Measurements from ENCODE around the gene TBC1D22A. TPM values are rescaled to one million over a fixed set of nuclear protein-coding genes. Genes with fewer than 3 reads are reported as not detected.

TBC1D22A gene
- total RNA-seq, 2 donors from 2014 or later, result 31.9 to 43.4 TPM

DNA sequence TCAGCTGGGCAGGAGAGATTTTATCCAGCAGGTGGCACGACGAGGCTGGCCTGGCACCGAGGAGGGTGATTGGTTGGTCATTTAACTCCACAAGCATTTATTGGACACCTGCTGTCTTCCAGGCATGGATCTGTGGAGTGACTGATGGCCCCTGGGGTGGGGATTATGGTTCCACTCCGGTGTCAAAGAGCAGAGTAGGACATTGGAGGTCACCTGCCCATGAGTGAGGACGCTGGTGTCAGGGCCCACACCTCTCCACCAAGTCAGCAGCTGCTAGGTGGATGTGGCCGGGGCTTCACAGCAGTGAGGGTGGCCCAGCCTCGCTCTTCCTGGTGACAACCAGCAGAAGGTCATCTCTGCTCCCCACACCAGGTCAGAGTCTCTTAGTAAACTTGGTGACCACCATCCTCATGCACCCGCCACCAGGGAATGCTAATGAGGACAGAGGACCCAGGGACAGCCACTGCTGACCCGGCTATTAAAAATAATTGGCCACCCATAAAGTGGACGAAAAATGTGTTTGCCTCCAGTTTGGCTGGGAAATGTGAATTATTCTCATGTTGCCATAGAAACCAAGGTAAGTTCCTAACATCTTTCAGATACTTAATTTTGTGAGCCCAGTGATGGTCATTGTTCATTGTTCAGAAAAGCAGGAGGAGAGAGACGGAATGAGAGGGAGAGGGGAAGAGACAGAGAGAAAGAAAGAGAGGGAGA lies 428.7 kb downstream of the TBC1D22A start:
- peak; percentile 42 for DNase-seq (ENCODE audit: low spot score)
- H3K27ac Mint-ChIP-seq, result peak overlapping the region in 1 of 2 donors; percentile 71
- no peaks in the 10 kb centered on the region for H3K36me3 Mint-ChIP-seq
- H3K4me3 Mint-ChIP-seq, result no peak overlapping the region
- no peaks in the 10 kb centered on the region for H3K9me3 Mint-ChIP-seq
- H3K4me1 Mint-ChIP-seq (ENCODE audit: low read depth in 2 of 2), result no peaks in the 10 kb centered on the region
- no peak for ATAC-seq
- H3K27me3 Mint-ChIP-seq, result no peaks in the 10 kb centered on the region

DNA sequence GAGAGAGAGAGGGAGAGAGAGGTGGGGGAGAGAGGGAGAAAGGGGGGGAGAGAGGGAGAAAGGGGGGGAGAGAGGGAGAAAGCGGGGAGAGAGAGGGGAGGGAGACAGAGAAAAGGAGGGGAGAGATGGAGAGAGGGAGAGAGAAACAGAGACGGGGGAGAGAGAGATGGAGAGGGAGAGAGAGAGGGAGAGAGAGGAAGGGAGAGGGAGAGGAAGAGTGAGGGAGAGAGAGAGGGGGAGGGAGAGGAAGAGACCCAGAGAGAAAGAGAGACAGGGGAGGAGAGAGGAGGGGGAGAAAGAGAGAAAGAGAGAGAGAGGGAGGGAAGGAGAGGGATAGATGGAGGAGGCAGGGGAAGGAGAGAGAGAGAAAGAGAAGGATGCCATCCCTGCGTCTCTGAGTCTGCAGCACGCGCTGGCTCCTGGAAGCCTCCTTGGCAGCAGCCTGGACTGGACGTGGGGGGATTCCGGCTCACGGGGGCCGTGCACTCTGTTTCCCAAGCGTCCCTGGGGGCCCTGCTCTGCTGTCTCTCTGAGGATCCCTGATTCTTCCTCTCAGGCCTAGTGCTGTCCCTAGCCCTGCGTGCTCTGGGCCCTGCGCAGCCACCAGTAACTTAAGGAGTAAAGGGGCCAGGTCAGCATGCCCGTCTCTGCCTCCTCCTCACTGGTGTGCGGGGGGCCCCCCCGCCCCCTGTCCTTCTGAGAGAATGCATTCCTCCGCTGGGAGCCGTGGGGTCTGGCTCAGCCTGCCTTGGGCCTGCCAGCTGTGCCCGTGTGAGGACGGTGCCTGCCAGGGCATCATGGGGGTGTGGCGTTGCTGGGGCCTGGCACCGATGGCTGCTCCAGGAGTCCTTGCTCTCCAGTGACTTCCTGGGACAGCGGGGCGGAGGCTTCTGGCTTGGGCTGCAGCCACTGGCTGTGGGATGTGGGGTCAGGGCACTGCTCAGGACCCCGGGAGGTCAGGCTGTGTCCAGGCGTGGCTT lies 429.5 kb downstream of the TBC1D22A start:
- DNase-seq (ENCODE audit: low spot score), result peak; percentile 56
- no peak overlapping the region for H3K4me3 Mint-ChIP-seq
- peak overlapping the region in 1 of 2 donors; percentile 71 for H3K27ac Mint-ChIP-seq
- H3K36me3 Mint-ChIP-seq, result no peaks in the 10 kb centered on the region
- no peaks in the 10 kb centered on the region for H3K4me1 Mint-ChIP-seq (ENCODE audit: low read depth in 2 of 2)
- no peaks in the 10 kb centered on the region for H3K9me3 Mint-ChIP-seq
- H3K27me3 Mint-ChIP-seq, result no peaks in the 10 kb centered on the region
- no peak for ATAC-seq

DNA sequence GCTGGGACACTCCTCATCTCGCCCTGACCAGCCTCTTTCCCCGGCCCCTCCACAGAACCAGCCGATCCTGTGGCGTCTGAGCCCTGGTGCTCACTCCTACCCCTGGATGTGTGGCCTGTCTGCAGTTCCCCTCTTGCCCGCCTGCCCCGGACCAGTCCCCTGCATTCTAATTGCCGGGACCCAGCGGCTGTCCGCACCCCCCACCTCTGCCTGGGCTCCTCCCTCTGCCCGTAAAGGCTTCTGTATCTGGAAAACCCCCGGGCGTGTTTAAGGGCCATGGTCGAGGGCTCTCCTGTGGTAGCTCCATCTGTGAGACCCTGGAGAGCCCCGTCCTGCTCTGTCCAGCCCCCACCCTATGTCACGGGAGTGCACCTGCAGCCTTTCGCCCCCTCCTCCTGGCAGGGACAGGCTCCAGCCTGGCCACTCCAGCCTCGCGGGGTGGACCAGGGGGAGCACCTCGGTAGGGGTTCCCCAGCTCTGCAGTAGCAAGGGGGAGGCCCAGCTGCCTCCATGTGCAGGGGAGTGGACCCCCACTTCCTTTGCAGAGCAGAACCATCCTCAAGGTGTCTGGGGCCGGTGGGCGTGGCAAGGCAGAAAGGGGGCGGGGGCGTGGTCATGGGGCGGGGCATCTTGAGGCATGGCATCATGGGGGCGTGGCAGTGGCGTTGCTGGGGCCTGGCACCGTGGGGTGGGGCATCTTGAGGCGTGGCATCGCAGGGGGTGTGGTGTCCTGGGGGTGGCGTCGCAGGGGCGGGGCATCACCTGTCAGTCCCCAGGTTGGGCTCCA lies 430.4 kb downstream of the TBC1D22A start:
- ATAC-seq (peak in 1 of 2 donors; percentile 52), DNase-seq (ENCODE audit: low spot score) (peak; percentile 53)
- Mint-ChIP-seq H3K27me3 (no peaks in the 10 kb centered on the region), H3K4me3 (no peak overlapping the region), H3K4me1 (ENCODE audit: low read depth in 2 of 2) (no peaks in the 10 kb centered on the region), H3K9me3 (no peaks in the 10 kb centered on the region), H3K36me3 (no peaks in the 10 kb centered on the region), H3K27ac (no peak overlapping the region)

DNA sequence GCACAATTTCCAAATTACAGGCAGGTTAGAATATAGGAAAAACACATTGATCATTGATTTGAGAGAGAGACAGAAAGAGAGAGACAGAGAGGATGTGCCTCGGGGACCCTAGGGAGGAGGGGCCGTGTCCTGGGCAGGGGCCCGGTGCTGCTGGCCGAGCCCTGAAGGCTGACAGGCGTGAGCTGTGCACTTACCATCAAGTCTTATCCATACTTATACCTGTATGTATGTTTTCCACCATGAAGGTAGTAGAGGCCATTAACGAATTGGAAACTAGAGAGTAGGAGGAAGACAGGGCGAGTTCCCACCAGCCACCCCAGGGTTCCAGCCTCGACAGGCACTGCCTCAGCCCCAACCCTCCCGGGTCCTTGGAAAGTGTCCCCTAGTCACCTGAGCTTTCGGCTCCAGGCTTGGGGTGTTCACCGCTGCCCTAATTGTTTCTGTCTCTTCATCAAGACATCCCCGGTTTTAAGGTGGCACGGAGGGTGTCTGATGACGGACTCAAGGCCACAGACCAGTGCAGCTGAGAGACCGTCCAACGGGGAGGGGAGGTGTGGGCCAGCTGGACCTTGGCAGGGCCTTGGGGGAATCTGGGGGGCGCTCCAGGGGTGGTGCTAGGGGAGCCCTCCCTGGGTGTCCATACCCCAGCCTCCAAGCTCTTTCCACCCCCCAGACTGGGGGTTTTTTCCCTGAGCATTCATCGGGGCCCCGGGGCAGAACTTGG lies 431.3 kb downstream of the TBC1D22A start:
- Mint-ChIP-seq H3K4me3 (no peak overlapping the region), H3K27me3 (no peaks in the 10 kb centered on the region), H3K9me3 (no peaks in the 10 kb centered on the region), H3K36me3 (no peaks in the 10 kb centered on the region), H3K4me1 (ENCODE audit: low read depth in 2 of 2) (no peaks in the 10 kb centered on the region), H3K27ac (no peak overlapping the region)
- DNase-seq (ENCODE audit: low spot score) (no peak), ATAC-seq (no peak)

DNA sequence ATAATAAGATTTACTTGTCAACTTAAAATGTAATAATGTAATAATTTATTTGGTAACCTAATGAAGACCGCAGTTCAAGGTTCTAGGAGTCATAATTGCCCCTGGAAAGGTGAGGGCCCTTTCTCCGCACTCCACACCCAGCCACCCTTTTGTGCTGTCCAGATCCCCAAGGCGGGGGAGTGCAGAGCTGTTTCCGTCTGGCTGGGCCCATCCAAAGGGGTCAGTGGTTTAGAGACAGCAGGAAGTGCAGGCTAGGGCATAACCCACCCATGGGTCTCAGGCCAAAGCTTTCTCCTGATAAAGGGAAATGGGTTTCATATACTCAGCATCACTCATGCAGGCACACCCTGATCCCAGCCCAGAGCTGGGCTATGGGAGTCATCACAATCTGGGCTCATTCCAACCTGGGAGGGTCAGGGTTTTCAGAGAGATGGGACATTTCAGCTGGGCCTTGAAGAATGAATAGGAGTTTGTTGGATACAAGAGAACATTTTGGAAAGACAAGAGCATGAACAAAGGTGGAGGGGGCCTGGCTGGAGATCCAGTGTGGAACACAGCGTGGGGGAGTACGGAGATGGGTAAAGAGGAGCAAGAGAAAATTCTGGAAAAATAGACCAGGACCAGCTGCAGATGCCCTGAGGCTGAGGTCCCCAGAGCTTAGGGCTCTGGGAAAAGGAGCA lies 432.2 kb downstream of the TBC1D22A start:
- Mint-ChIP-seq H3K9me3 (no peaks in the 10 kb centered on the region), H3K27ac (no peak overlapping the region), H3K4me1 (ENCODE audit: low read depth in 2 of 2) (no peaks in the 10 kb centered on the region), H3K36me3 (no peaks in the 10 kb centered on the region), H3K4me3 (no peak overlapping the region), H3K27me3 (no peaks in the 10 kb centered on the region)
- ATAC-seq (no peak), DNase-seq (ENCODE audit: low spot score) (no peak)

DNA sequence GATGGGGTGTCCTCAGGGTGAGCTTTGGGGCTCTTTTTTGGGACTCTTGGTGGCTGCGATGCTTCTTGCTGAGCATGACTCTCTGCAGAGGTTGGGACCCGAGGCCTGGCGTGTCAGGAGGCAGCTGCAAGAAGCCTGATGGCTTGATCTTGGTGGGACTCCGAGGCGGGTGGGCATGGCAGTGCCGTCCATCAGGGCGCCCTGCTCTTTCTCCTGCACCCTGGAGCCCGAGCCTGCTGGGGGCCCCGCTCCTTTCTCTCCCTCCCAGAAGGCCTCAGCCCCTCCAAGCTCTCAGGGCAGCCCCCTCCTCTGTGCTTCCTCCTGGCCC lies 432.7 kb downstream of the TBC1D22A start:
- Mint-ChIP-seq H3K4me3 (no peak overlapping the region), H3K9me3 (no peaks in the 10 kb centered on the region)
- DNase-seq (ENCODE audit: low spot score), result no peak

DNA sequence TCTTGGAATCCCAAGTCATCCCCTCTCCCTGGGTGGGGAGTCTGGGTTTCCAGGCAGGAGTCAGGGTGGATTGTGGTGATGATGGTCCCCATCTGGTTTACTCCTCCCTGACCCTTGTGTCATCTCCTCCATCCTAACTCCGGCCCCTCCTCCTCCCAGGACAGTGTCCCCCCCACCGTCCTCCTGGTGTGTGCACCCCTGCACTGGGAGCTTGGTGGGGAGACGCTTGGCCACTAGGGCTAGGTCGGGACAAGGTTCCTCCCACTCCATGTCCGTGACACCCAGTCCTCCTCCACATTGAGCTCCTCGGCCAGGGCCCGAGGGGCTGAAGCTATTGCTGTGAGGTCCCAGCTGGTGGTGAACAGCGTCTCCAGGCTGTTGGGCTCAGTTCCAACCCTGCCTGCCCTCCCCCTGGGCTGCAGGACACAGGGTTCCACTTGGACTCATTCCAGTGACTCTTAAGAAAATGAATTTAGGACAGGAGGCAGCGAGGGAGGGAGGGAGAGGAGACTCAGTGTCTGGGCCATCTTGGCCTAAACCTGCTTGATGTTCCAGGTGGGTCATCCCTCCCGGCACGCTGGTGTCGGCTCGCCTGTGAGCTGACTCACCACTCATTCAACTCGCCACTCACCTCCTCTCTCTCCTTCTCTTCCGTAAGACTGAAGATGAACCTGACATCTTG lies 433.2 kb downstream of the TBC1D22A start:
- DNase-seq (ENCODE audit: low spot score), result peak; percentile 59
- Mint-ChIP-seq H3K27ac (no peak overlapping the region), H3K4me3 (no peak overlapping the region), H3K4me1 (ENCODE audit: low read depth in 2 of 2) (no peaks in the 10 kb centered on the region), H3K27me3 (no peaks in the 10 kb centered on the region), H3K9me3 (no peaks in the 10 kb centered on the region), H3K36me3 (no peaks in the 10 kb centered on the region)
- ATAC-seq, result no peak

More for the DNA sequence above, 432.7 kb downstream of the TBC1D22A start:
- H3K27me3 Mint-ChIP-seq, result no peaks in the 10 kb centered on the region
- no peaks in the 10 kb centered on the region for H3K36me3 Mint-ChIP-seq
- ATAC-seq, result no peak
- H3K27ac Mint-ChIP-seq, result no peak overlapping the region
- no peaks in the 10 kb centered on the region for H3K4me1 Mint-ChIP-seq (ENCODE audit: low read depth in 2 of 2)

DNA sequence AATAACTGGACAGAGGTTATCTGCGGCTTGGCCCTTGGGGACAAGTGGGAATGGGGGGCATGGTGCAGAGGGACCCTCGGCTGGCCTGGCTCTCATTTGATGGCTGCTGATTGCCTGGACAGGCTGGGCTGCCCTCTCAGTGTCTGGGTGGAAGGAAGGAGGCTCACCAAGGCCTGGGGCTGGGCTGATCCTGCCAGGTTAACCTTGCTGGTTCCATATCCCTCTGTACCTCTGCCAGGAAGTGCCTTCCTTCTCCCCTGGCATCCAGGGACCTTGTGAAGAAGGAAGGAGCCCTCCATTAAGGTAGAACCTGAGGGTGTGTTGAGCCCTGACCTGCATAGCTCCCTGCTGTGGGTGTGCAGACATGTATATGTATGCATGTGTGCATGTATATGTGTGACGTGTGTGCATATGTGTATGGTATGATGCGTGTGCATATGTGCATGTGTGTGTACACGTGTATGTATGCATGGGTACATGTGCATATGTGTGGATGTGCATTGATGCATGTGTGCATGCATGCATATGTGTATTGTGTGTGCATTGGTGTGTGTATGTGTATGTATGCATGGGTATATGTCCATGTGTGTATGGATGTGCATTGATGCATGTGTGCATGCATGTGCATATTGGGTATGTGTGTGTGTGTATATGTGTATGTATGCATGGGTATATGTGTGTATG lies 433.9 kb downstream of the TBC1D22A start:
- no peaks in the 10 kb centered on the region for H3K9me3 Mint-ChIP-seq
- DNase-seq (ENCODE audit: low spot score) (no peak), ATAC-seq (no peak)
- H3K36me3 Mint-ChIP-seq, result no peaks in the 10 kb centered on the region
- no peak overlapping the region for H3K27ac Mint-ChIP-seq
- H3K4me1 Mint-ChIP-seq (ENCODE audit: low read depth in 2 of 2), result no peaks in the 10 kb centered on the region
- H3K27me3 Mint-ChIP-seq, result no peaks in the 10 kb centered on the region
- H3K4me3 Mint-ChIP-seq, result no peak overlapping the region

DNA sequence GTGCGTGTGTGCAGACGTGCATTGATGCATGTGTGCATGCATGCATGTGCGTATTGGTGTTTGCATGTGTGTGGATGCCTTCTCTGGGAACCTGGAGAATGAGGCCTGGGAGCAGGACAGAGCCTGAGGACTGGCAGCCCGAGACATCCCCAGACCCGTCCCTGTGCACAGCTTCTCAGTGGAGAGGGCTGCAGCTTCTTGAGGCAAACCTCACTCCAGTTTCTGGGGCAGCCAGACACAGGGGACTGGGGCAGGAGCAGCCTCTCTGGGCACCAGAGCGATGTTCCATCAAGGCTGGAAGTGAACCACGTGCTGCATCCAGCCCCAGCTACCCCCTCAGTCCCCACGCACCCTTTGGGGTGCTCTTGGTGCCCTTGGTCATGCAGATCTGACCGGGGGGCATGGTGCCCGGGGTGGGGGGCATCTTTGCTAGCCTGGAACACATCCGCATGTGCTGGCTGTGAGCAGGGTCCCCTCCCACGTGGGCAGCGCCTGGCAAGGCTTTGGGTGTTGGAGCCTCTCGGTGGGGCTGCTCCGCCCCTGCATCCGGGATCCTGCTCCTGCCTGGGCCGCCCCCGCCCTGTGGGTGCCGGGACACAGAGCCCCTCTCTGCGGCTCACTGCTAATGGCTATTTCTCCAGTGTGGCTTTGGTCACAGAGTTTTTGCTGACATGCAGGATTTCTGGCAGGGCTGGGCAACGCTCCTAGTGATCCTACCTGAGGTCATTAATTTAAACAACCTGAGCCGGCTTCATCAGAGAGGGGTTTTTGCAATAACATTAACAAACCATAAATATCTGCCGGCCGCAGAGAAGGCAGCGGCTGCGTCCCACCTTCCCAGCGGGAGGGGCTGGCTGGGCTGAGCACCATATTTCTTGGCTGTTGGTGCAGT lies 434.7 kb downstream of the TBC1D22A start:
- H3K4me1 Mint-ChIP-seq (ENCODE audit: low read depth in 2 of 2), result no peaks in the 10 kb centered on the region

DNA sequence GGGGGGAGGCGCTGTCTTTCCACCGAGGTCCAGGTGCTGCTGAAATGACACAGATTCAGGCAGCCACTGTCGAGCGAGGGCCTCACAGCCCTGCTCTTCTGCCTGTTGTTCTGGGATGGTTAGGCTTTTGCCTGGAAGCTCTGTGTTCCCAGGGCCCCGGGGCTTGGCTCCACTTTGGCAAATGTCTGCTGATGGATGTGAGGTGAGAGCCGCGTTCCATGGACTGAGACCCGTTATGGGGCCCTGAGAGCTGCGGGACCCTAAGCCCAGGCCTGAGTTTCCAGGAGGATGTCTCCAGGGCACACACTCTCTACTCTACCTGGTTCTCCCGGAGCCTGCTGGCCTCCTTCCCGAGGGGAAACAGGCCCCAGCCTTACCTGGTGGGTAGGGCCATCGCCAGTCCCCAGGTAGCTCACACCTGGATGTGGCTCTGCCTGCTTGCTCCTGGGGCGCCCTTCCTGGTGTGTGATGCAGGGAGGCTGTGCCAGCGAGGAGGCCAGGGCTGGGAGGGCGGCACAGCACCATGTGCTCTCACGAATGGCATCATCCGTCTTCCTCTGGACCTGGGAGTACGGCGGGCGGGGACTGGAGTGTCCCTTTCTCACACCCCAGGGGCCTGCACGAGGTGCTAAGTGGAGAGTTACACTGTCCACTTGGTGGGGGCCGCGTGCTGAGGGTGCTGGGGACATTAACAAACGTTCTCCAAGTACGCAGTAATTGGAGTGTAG lies 435.5 kb downstream of the TBC1D22A start:
- Mint-ChIP-seq H3K27me3 (no peaks in the 10 kb centered on the region), H3K4me3 (no peak overlapping the region), H3K9me3 (no peaks in the 10 kb centered on the region), H3K4me1 (ENCODE audit: low read depth in 2 of 2) (no peaks in the 10 kb centered on the region), H3K36me3 (no peaks in the 10 kb centered on the region), H3K27ac (no peak overlapping the region)
- peak; percentile 34 for DNase-seq (ENCODE audit: low spot score)
- ATAC-seq, result no peak

More for the DNA sequence above, 434.7 kb downstream of the TBC1D22A start:
- Mint-ChIP-seq H3K4me3 (no peak overlapping the region), H3K36me3 (no peaks in the 10 kb centered on the region), H3K27ac (no peak overlapping the region), H3K27me3 (no peaks in the 10 kb centered on the region), H3K9me3 (no peaks in the 10 kb centered on the region)
- DNase-seq (ENCODE audit: low spot score), result peak; percentile 31
- no peak for ATAC-seq

DNA sequence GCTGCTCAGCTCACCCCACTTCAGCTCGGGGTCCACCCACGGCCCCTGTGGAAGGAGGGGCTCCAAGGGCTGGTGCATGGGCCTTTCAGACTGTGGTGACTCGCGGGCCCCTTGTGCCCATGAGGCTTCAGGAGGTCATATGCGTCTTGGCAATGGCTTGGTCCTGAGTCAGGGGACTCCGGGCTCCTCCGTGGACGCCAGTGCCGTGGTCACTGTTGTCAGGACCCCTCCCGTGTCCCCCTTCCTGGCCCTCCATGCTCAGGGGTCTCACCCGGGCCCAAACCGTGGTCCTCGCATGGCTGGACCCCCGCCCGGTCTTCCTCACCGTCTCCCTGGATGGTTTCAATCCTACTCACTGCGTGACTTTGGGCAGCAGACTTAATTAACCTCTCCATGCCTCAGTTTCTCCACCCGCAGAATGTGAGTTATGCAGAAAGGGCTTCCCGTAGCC lies 436.4 kb downstream of the TBC1D22A start:
- H3K4me1 Mint-ChIP-seq (ENCODE audit: low read depth in 2 of 2), result no peaks in the 10 kb centered on the region
- no peaks in the 10 kb centered on the region for H3K9me3 Mint-ChIP-seq
- no peak overlapping the region for H3K4me3 Mint-ChIP-seq
- DNase-seq (ENCODE audit: low spot score), result no peak
- no peaks in the 10 kb centered on the region for H3K36me3 Mint-ChIP-seq
- no peaks in the 10 kb centered on the region for H3K27me3 Mint-ChIP-seq
- ATAC-seq, result no peak
- no peak overlapping the region for H3K27ac Mint-ChIP-seq
